A673 (cell line): ENCODE data around the gene OR51V1. TPM values are rescaled to one million over a fixed set of nuclear protein-coding genes. Genes with fewer than 3 reads are reported as not detected.

Source experiments
- BruUV-seq: library from RNA; stranded (reverse); fragments of 400-500 nt; replicated peaks from 2 replicates; lab custom pipeline; 2021; lab: Mats Ljungman, UMichigan
- CTCF ChIA-PET: fragments of 300-600 bp; sonication (Branson Sonifier 250); formaldehyde crosslinking; loops from one replicate; lab custom pipeline; 2022; ENCODE audit warnings: antibody characterized with exemption; lab: Charles Lee
- POLR2A ChIA-PET: fragments of 300-600 bp; sonication (Branson Sonifier 250); formaldehyde crosslinking; loops from one replicate; lab custom pipeline; 2022; ENCODE audit warnings: antibody characterized with exemption; ENCODE audit not compliant: low non-redundant PET; lab: Charles Lee
- DNase-seq: peaks from one replicate; pipeline ENCODE4 v3.0.0-alpha.2; 2015; ENCODE audit warnings: low spot score
- H3K27ac ChIP-seq: fragments of 200-600 bp; sonication (generic); 2 replicates; pipeline ENCODE4 v1.5.1; 2016; ENCODE audit warnings: mixed run types, low read depth, mild to moderate bottlenecking, mixed read lengths, antibody characterized with exemption, low read length; ENCODE audit not compliant: poor library complexity, severe bottlenecking
- H3K27me3 ChIP-seq: fragments of 200-600 bp; sonication (generic); replicated peaks from 2 replicates; pipeline ENCODE4 v1.6.1; 2017; ENCODE audit warnings: mixed run types, low read depth, mild to moderate bottlenecking, mixed read lengths, antibody characterized with exemption, low read length; ENCODE audit not compliant: insufficient read depth, poor library complexity
- H3K36me3 ChIP-seq: fragments of 200-600 bp; sonication (generic); 2 replicates; pipeline ENCODE4 v1.6.1; 2016; ENCODE audit warnings: mixed run types, mild to moderate bottlenecking, mixed read lengths, antibody characterized with exemption, low read length; ENCODE audit not compliant: insufficient read depth, poor library complexity, severe bottlenecking
- H3K4me1 ChIP-seq: fragments of 200-600 bp; sonication (generic); 2 replicates; pipeline ENCODE4 v1.6.1; 2017; ENCODE audit warnings: mixed run types, mild to moderate bottlenecking, mixed read lengths, antibody characterized with exemption, low read length; ENCODE audit not compliant: insufficient read depth, poor library complexity, severe bottlenecking
- H3K4me3 ChIP-seq: fragments of 200-600 bp; sonication (generic); 2 replicates; pipeline ENCODE4 v1.5.1; 2016; ENCODE audit warnings: low read depth, mixed run types, mild to moderate bottlenecking, mixed read lengths, low read length; ENCODE audit not compliant: poor library complexity, severe bottlenecking
- H3K9me3 ChIP-seq: fragments of 200-600 bp; sonication (generic); 2 replicates; pipeline ENCODE4 v1.6.1; 2016; ENCODE audit warnings: mixed run types, low read depth, mild to moderate bottlenecking, mixed read lengths, antibody characterized with exemption, low read length; ENCODE audit not compliant: poor library complexity, severe bottlenecking
- EZH2 ChIP-seq: fragments of 200-600 bp; sonication (generic); IDR thresholded peaks from 2 replicates; pipeline ENCODE4 v1.6.1; 2017; ENCODE audit warnings: borderline replicate concordance, low read depth, mild to moderate bottlenecking, mixed read lengths, antibody characterized with exemption, low read length; ENCODE audit not compliant: poor library complexity, severe bottlenecking
- intact Hi-C: fragments of 100-400 bp; cut with micrococcal nuclease; formaldehyde crosslinking; loops from one replicate; pipeline ENCODE4 v1.10.0; 2022; ENCODE audit not compliant: unreplicated experiment
- total RNA-seq: library from RNA; stranded (reverse); gene quantifications from 2 replicates; pipeline ENCODE4 v1.2.3, GENCODE V29; 2021
- TF ChIP-seq, protein P1 (sequence below): fragments of 300-800, 200-600 bp; sonication (generic); conservative IDR thresholded peaks from 2 replicates; pipeline ENCODE4 v1.5.1; 2017; ENCODE audit warnings: low read depth, mild to moderate bottlenecking, antibody characterized with exemption, low read length, moderate library complexity, mixed read lengths

The OR51V1 gene
- total RNA-seq, 1 experiment from 2014 or later, result not detected

GRCh38 chr11:5229796-5230195 is 29.3 kb upstream of the OR51V1 start:
- no peaks in the 10 kb centered on the region for H3K27me3 ChIP-seq
- H3K27ac ChIP-seq, result no peak overlapping the region
- no peak for TF ChIP-seq EZH2
- TF ChIP-seq, protein P1, sequence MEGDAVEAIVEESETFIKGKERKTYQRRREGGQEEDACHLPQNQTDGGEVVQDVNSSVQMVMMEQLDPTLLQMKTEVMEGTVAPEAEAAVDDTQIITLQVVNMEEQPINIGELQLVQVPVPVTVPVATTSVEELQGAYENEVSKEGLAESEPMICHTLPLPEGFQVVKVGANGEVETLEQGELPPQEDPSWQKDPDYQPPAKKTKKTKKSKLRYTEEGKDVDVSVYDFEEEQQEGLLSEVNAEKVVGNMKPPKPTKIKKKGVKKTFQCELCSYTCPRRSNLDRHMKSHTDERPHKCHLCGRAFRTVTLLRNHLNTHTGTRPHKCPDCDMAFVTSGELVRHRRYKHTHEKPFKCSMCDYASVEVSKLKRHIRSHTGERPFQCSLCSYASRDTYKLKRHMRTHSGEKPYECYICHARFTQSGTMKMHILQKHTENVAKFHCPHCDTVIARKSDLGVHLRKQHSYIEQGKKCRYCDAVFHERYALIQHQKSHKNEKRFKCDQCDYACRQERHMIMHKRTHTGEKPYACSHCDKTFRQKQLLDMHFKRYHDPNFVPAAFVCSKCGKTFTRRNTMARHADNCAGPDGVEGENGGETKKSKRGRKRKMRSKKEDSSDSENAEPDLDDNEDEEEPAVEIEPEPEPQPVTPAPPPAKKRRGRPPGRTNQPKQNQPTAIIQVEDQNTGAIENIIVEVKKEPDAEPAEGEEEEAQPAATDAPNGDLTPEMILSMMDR, result no peak
- DNase-seq, result no peak
- no peaks in the 10 kb centered on the region for H3K4me1 ChIP-seq
- no TSS peak for BruUV-seq
- H3K4me3 ChIP-seq, result no peak overlapping the region
- POLR2A ChIA-PET, result no interaction called here
- CTCF ChIA-PET, result no interaction called here
- no peaks in the 10 kb centered on the region for H3K36me3 ChIP-seq
- H3K9me3 ChIP-seq, result no peaks in the 10 kb centered on the region
- intact Hi-C loops, result no loop called here

GRCh38 chr11:5229356-5229755 is 28.9 kb upstream of the OR51V1 start:
- Histone ChIP-seq H3K27ac (no peak overlapping the region), H3K4me3 (no peak overlapping the region), H3K27me3 (no peaks in the 10 kb centered on the region), H3K4me1 (no peaks in the 10 kb centered on the region), H3K9me3 (no peaks in the 10 kb centered on the region), H3K36me3 (no peaks in the 10 kb centered on the region)
- no peak for DNase-seq
- ChIA-PET POLR2A (no interaction called here), CTCF (no interaction called here)
- TF ChIP-seq EZH2, result no peak
- TF ChIP-seq, protein P1, result no peak
- intact Hi-C loops, result no loop called here
- no TSS peak for BruUV-seq

- no TSS peak for BruUV-seq
- Histone ChIP-seq H3K4me3 (no peak overlapping the region), H3K9me3 (no peaks in the 10 kb centered on the region), H3K36me3 (no peaks in the 10 kb centered on the region), H3K27ac (no peak overlapping the region), H3K4me1 (no peaks in the 10 kb centered on the region), H3K27me3 (no peaks in the 10 kb centered on the region)
- TF ChIP-seq EZH2, result no peak
- TF ChIP-seq, protein P1, result no peak
- ChIA-PET CTCF (no interaction called here), POLR2A (no interaction called here)
- DNase-seq, result no peak
- intact Hi-C loops, result no loop called here
Measured at GRCh38 chr11:5228124-5228523, 27.6 kb upstream of the OR51V1 start.
